GM18858 (cell line): ENCODE results near the gene RAPGEF5.

Source experiments
- ATAC-seq: cut with Tn5 transposase; IDR thresholded peaks from one replicate; pipeline ENCODE4 v1.9.1; 2021; ENCODE audit not compliant: unreplicated experiment

RAPGEF5 gene

DNA sequence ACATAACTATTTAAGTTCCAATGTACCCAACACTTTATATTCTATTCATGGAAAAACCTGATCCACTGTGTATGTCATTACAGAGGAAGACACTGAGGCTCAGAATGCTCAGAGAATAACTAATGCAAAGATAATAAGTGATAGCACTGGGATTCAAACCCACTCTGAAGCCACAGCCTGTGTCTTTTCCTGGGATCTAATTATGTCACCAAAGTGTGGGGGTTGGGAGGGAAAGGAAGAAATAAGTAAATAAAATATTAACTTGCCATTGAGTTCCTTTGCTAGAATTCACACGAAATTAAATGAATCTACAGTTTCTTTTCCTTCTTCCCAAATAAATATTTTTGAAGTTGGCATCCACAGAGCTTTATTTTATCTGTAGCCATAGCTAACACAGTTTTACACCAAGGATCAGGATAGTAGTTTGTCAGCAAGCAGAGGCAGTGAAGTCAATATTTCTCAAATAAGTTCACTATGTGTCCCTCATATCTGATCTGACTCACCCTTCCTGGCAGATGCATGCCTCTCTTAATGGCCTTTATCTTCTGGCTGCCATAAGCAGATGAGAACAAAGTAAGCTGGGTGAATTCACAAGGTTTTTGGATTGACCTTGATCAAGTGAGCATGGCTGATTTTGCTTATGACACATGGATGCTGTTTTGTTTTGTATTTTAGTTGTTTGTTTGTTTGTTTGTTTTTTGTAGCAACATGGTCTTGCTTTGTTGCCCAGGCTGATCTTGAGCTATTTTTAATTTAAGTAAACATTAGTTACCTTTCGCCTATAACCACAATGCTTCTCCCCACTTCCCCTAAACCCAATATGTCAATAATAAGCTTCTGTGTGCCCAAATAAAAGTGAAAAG lies 6.3 kb downstream of the RAPGEF5 start:
- ATAC-seq: peak; percentile 37

GRCh38 chr7:22348379-22348778 lies 8.6 kb downstream of the RAPGEF5 start:
- ATAC-seq: no peak

DNA sequence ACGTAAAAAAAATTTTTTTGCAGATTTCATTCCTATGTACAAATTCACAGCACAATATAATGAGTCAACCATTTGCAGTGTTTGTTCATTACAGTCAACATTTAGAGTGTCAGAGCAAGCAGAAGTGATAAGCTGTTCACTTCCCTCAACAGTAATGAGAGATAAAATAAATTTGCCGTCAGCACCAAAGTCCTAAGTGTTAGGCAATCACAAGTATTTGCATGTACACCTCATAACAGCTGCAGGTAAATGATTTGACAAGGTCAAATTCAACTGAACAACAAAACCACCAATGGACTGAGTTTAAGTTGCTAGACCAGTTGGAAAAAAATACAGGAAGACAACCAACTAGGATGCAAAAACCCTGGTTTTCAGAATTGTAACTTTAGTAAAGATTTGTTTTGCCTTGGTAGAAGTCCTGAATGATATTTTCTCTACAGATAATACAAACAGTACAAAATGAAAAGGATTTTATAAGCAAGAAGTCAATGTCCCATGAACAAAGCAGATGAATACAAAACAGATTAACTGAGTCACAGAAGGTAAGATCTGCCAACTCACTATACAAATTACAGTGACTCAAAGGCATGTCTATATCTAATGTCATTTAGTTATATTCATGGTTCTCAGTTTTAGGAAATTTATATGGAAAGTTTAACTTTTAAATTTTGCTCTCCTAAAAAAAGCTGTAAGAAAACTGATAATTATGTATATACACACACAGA lies 10.4 kb downstream of the RAPGEF5 start:
- no peak for ATAC-seq

DNA sequence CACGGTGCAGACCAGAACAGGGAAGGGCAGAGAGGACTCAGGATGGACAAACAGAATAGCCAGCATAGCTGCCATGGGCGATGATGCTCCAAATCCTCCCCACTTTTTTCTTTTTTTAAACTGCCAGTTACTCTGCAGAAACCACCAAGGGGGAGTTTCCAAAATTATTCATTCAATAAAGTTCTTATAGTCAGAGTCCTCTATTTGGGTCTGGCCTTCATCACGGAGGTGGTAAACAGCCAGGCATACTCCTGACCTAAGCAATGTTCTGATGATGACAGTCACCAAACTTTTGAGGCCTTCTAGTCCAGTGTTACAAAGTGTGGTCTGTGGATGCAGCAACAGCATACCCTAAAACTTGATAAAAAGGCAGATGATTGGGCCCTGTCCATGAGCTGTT lies 12.3 kb downstream of the RAPGEF5 start:
- ATAC-seq: no peak

DNA sequence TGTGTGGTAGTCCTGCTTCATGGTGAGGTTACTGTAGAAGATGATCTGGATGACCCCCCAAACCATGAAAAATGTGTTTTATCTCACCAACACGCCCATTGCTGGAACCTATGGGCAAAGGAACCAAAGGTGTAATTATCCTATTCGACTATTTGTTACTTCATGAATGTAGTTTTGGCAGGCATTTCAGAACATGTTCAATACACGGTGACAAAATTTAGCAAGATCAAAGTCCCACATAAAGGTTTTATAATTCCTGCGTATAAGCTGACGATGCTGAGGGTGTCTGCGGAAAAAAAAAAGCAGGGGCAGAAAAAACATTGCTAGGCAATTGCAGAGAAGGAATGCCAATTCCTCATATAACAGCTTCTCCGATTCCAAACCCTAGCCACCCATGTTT lies 13.3 kb downstream of the RAPGEF5 start:
- no peak for ATAC-seq

- no peak for ATAC-seq
Observed at GRCh38 chr7:22343071-22343470, 13.9 kb downstream of the RAPGEF5 start.

- ATAC-seq: no peak
Observed at GRCh38 chr7:22339725-22340390, 17.1 kb downstream of the RAPGEF5 start.

GRCh38 chr7:22338877-22339276 lies 18.1 kb downstream of the RAPGEF5 start:
- no peak for ATAC-seq

DNA sequence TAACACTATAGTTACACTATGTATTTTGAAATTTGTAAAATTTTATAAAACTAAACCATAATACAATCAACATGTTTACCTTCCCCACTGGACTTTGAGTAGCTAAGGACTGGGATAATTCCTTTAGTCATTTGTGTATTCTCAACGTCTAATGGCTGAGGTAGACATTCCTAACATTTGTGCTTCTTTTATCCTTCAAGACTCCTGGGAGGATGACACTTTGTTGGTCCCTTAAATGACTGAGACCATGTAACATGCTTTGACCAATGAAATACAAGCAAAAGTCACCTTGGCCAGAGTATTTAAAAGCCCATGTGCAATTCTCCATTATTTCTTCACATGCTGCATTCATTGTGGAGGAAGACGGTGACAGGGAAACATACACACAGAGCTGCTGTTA lies 18.5 kb downstream of the RAPGEF5 start:
- ATAC-seq: no peak

- no peak for ATAC-seq
Observed at GRCh38 chr7:22333680-22334141, 23.2 kb downstream of the RAPGEF5 start.

DNA sequence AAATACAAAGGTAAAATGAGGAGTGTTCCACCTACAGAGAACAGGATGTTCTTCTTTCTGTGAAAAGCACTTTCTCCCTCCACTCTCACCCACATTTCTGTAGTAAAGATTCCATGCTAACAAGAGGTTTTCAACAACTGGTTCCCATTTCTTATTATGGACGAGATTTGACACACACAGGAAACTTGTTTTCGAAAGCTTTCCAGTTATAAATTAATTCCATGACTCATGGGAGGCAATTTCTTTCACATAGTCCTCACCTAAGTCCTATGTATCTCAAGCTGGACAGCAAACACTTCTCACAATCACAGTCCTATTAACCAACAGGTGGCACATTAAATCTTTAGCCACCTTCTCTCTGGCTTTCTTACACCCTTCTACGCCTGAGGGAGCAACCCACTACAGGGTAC lies 24.5 kb downstream of the RAPGEF5 start:
- ATAC-seq: no peak

GRCh38 chr7:22331704-22332103 lies 25.2 kb downstream of the RAPGEF5 start:
- ATAC-seq: no peak

- ATAC-seq: no peak
Observed at GRCh38 chr7:22330903-22331302, 26.1 kb downstream of the RAPGEF5 start.

- ATAC-seq: no peak
Observed at GRCh38 chr7:22329816-22330524, 27.0 kb downstream of the RAPGEF5 start.

DNA sequence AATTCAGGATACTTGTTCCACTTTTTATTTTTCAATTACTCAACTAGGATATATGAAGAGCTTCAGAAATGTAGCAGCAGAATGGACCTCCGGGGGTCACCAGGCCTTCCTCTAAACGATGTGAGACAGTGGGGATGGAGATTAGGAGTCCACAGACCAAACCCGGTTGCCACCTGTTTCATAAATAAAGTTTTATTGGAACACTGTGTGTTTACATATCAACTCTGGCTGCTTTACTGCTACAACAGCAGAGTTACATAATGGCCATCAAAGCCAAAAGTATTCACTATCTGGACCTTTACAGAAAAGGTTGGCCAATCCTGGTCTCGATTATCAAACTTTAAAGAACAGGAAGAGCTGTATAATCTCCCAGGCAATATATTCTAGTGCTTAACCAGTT lies 30.8 kb downstream of the RAPGEF5 start:
- ATAC-seq: no peak

DNA sequence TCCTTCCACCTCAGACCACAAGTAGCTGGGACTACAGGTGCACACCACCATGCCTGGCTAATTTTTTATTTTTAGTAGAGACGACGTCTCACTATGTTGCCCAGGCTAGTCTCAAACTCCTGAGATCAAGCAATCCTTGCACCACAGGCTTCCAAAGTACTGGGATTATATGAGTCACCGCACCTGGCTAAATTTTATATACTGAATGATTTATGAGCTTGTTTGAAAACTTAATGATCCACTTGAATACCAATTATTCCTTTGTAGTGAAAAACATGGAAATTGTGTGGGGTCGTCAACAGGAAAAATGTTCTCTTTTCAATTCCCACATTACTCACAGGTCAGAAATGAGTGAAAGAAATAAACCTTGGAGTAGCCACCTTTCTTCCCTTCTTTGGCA lies 31.3 kb downstream of the RAPGEF5 start:
- ATAC-seq: no peak

- no peak for ATAC-seq
Observed at GRCh38 chr7:22323714-22324113, 33.2 kb downstream of the RAPGEF5 start.

DNA sequence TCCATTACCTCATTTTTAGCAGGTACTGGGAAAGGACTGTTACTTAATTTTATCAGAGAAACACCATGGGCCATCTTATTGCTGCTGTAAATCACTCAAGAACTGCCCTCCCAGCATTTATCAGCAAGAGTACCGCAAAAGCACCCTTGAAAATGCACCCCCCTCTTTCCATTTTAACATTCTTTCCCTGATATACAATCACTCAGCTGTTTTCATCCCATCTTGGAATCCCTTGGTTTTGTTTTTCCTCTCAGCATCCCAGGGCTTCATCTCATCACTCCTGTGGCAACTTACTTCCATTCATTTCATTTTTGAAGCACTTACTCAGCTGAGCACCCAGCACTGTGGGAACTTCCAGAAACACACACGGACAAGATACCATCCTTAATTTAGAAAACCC lies 36.5 kb downstream of the RAPGEF5 start:
- ATAC-seq: no peak

GRCh38 chr7:22319424-22320403 lies 37.2 kb downstream of the RAPGEF5 start:
- no peak for ATAC-seq

- no peak for ATAC-seq
Observed at GRCh38 chr7:22318376-22318775, 38.6 kb downstream of the RAPGEF5 start.
